Ectodermal cell (in vitro differentiated cells): ENCODE results near the gene DESI1.

ENCODE experiments used
- H3K27ac ChIP-seq: 2 replicates; pipeline ENCODE4 v1.7.0; 2013; ENCODE audit warnings: mild to moderate bottlenecking, low read depth, low read length; ENCODE audit not compliant: insufficient read depth, poor library complexity, severe bottlenecking
- H3K27me3 ChIP-seq: 2 replicates; pipeline ENCODE4 v1.7.0; 2013; ENCODE audit warnings: mild to moderate bottlenecking, low read length; ENCODE audit not compliant: insufficient read depth, control insufficient read depth, poor library complexity, severe bottlenecking
- H3K36me3 ChIP-seq: one replicate; pipeline ENCODE4 v1.7.0; 2013; ENCODE audit warnings: low read length; ENCODE audit not compliant: control insufficient read depth, insufficient read depth
- H3K4me1 ChIP-seq: one replicate; pipeline ENCODE4 v1.7.0; 2013; ENCODE audit warnings: low read length; ENCODE audit not compliant: control insufficient read depth, insufficient read depth
- H3K4me3 ChIP-seq: 2 replicates; pipeline ENCODE4 v1.7.0; 2013; ENCODE audit warnings: low read depth, low read length, control low read depth; ENCODE audit not compliant: insufficient read depth
- H3K9me3 ChIP-seq: 2 replicates; pipeline ENCODE4 v1.7.0; 2013; ENCODE audit warnings: mild to moderate bottlenecking, low read length, moderate library complexity; ENCODE audit not compliant: control insufficient read depth
- WGBS, 2 experiments: methylation state at CpG; one replicate each; pipeline ENCODE4 v1.1.7; 2013; ENCODE audit warnings: missing lambda C conversion rate in 2 of 2; 5-methylcytosine and 5-hydroxymethylcytosine counted together

DESI1 gene

GRCh38 chr22:41613456-41613855 lies 7.4 kb downstream of the DESI1 start:
- Histone ChIP-seq H3K27ac (no peak overlapping the region), H3K9me3 (no peaks in the 10 kb centered on the region), H3K4me1 (no peaks in the 10 kb centered on the region), H3K4me3 (no peak overlapping the region), H3K27me3 (no peaks in the 10 kb centered on the region), H3K36me3 (no peaks in the 10 kb centered on the region)
- WGBS, 2 experiments: 94 to 96% methylated on average over 2 of the region's 2 CpGs

- Histone ChIP-seq H3K9me3 (no peaks in the 10 kb centered on the region), H3K27me3 (no peaks in the 10 kb centered on the region), H3K27ac (no peak overlapping the region), H3K36me3 (no peaks in the 10 kb centered on the region), H3K4me3 (no peak overlapping the region), H3K4me1 (no peaks in the 10 kb centered on the region)
- 94 to 95% methylated on average over 5 to 6 of the region's 6 CpGs for WGBS, 2 experiments
Measured at GRCh38 chr22:41612603-41613306, 8.1 kb downstream of the DESI1 start.

- no peak overlapping the region for H3K4me3 ChIP-seq
- H3K27me3 ChIP-seq: no peaks in the 10 kb centered on the region
- no peak overlapping the region for H3K27ac ChIP-seq
- H3K36me3 ChIP-seq: peaks cover 5% of the 10 kb centered on the region
- no peaks in the 10 kb centered on the region for H3K4me1 ChIP-seq
- WGBS, 2 experiments: 92 to 95% methylated on average over 3 of the region's 3 CpGs
- no peaks in the 10 kb centered on the region for H3K9me3 ChIP-seq
Measured at GRCh38 chr22:41608386-41608785, 12.5 kb downstream of the DESI1 start.

GRCh38 chr22:41603873-41604332 lies 16.9 kb downstream of the DESI1 start:
- WGBS, 2 experiments: 87 to 89% methylated on average over 4 of the region's 4 CpGs
- no peaks in the 10 kb centered on the region for H3K9me3 ChIP-seq
- H3K4me1 ChIP-seq: no peaks in the 10 kb centered on the region
- H3K4me3 ChIP-seq: no peak overlapping the region
- peaks cover 10% of the 10 kb centered on the region for H3K36me3 ChIP-seq
- no peaks in the 10 kb centered on the region for H3K27me3 ChIP-seq
- no peak overlapping the region for H3K27ac ChIP-seq

- no peaks in the 10 kb centered on the region for H3K9me3 ChIP-seq
- no peak overlapping the region for H3K27ac ChIP-seq
- H3K4me1 ChIP-seq: no peaks in the 10 kb centered on the region
- H3K27me3 ChIP-seq: no peaks in the 10 kb centered on the region
- peaks cover 10% of the 10 kb centered on the region for H3K36me3 ChIP-seq
- WGBS, 2 experiments: 91 to 95% methylated on average over 8 of the region's 8 CpGs
- no peak overlapping the region for H3K4me3 ChIP-seq
Measured at GRCh38 chr22:41600976-41601375, 19.9 kb downstream of the DESI1 start.

GRCh38 chr22:41598891-41599635 lies 21.8 kb downstream of the DESI1 start:
- H3K27ac ChIP-seq: no peak overlapping the region
- H3K36me3 ChIP-seq: peaks cover 5% of the 10 kb centered on the region
- no peak overlapping the region for H3K4me3 ChIP-seq
- no peaks in the 10 kb centered on the region for H3K4me1 ChIP-seq
- H3K27me3 ChIP-seq: no peaks in the 10 kb centered on the region
- no peaks in the 10 kb centered on the region for H3K9me3 ChIP-seq
- 90 to 93% methylated on average over 8 of the region's 8 CpGs for WGBS, 2 experiments

GRCh38 chr22:41598081-41598480 lies 22.8 kb downstream of the DESI1 start:
- WGBS, 2 experiments: 89 to 95% methylated on average over 5 of the region's 5 CpGs
- Histone ChIP-seq H3K4me3 (no peak overlapping the region), H3K4me1 (no peaks in the 10 kb centered on the region), H3K27ac (no peak overlapping the region), H3K9me3 (no peaks in the 10 kb centered on the region), H3K27me3 (no peaks in the 10 kb centered on the region), H3K36me3 (peaks cover 5% of the 10 kb centered on the region)

GRCh38 chr22:41597635-41597953 lies 23.2 kb downstream of the DESI1 start:
- peaks cover 5% of the 10 kb centered on the region for H3K36me3 ChIP-seq
- no peak overlapping the region for H3K4me3 ChIP-seq
- WGBS, 2 experiments: 91 to 99% methylated on average over 2 of the region's 2 CpGs
- no peak overlapping the region for H3K27ac ChIP-seq
- no peaks in the 10 kb centered on the region for H3K27me3 ChIP-seq
- H3K9me3 ChIP-seq: no peaks in the 10 kb centered on the region
- no peaks in the 10 kb centered on the region for H3K4me1 ChIP-seq

GRCh38 chr22:41596776-41597634 lies 23.8 kb downstream of the DESI1 start:
- Histone ChIP-seq H3K27ac (no peak overlapping the region), H3K36me3 (peaks cover 5% of the 10 kb centered on the region), H3K27me3 (no peaks in the 10 kb centered on the region), H3K4me1 (no peaks in the 10 kb centered on the region), H3K4me3 (no peak overlapping the region), H3K9me3 (no peaks in the 10 kb centered on the region)
- WGBS, 2 experiments: 62 to 64% methylated on average over 13 of the region's 13 CpGs

- Histone ChIP-seq H3K4me3 (no peak overlapping the region), H3K9me3 (no peaks in the 10 kb centered on the region), H3K4me1 (no peaks in the 10 kb centered on the region), H3K36me3 (peaks cover 5% of the 10 kb centered on the region), H3K27me3 (no peaks in the 10 kb centered on the region), H3K27ac (no peak overlapping the region)
- 94 to 95% methylated on average over 4 to 5 of the region's 5 CpGs for WGBS, 2 experiments
Measured at GRCh38 chr22:41595703-41596102, 25.1 kb downstream of the DESI1 start.
